A204.1 (cell line): ENCODE data around the gene PTPN4.
"Not testable (repeated sequence)": the region's sequence is repeated elsewhere in the genome, so short reads cannot be mapped to it uniquely, and the experiment has no call there.

Experiments
- FAIRE-seq: peaks from 2 replicates; lab custom pipeline; 2012; peaks lifted over from hg19 to GRCh38; lab: Jason Lieb, UNC

The PTPN4 gene

DNA sequence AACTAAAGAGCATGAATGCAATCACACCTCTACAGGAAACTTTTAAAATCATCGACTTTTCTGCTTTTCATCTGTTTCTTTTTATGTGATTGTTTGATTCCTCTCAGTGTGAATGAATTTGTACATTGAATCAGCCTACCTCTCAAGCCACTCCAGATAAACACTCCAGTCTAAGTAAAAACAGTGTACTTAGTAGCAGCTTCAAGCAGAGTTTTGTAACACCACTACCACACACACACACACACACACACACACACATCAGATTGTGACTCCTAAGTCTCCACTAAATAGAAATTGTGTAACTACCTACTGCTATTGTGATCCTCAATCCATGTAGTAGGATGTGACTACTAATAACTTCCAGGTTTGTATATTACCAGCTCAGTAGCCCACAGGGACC, 187.8 kb downstream of the PTPN4 start:
- no peak for FAIRE-seq

DNA sequence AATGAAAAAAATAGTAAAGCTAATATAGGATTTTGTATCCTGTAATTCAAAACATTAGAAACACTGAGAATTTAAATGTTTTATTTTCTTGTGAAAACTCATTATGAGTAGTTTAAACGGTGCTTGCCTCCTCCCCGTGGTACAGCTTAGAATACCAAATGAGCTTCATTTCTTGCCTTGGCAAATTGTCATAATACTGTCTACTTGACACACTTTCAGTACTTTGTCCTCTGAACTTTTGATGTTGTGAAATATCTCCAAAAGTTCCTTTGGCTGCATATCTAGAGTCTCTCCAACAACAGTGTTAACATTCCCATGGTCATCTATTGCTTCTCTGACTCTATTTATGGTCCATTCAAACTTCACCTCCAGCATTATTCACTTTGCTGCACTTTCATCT, 191.2 kb downstream of the PTPN4 start:
- FAIRE-seq: no peak

DNA sequence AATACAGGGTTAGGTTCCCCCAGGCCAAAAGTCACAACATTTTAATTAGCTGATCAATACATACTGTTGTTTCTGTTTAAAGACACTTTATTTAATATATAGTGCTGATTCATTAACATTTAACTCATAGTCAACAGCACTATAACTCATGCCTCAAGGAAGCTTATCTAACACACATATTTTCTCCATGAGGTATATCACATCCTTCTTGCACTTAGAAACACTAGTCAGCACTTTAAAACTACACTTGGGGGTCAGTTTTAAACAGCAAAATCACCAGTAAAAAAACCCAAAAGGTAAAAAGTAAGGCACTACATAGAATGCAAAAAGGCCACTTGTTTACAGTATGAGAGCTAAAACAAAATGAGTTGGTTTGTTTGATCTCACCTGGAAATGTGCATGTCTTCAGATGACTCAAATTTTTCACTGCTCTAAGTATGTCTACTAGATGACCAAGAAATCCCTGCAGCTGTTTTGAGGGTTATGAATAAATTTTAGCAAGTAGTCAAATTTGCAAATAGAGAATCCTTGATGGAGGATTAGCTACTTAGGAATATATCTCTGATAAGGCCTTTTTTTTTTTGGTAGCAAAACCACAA, 199.0 kb downstream of the PTPN4 start:
- FAIRE-seq: no peak

DNA sequence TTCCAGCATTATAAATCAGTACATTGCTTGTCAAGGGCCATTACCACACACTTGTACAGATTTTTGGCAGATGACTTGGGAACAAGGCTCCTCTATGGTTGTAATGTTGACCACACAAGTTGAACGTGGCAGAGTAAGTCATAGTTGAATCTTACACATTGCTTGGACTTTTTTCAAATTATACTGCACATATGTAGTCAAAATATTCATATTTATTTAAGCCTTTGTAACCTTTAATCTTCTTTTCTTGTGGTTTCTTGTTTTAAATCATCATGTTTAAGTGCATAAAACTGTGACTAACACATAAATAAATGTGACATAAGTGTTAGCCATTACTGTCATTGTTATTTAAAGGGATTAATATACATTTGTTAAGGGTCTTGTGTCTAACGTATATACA, 201.1 kb downstream of the PTPN4 start:
- no peak for FAIRE-seq

DNA sequence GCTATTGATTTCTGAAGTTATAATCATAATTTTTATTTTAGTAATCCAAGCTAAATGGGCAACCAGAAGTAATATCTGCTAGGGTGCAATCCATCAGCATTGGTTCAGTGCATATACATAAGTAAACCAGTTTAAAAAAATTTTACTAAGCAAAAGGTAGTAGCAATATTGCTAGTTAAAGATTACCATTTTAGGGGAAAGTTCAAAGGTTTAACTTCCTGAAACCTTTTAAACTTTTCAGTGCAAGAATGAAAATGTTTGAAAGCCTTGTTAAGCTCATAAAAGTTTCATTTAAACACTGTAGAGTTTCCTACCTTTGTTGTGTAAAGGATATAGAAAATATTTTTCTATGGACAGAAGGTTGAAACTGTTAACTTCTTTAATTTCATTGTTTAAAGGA, 222.2 kb downstream of the PTPN4 start:
- no peak for FAIRE-seq

DNA sequence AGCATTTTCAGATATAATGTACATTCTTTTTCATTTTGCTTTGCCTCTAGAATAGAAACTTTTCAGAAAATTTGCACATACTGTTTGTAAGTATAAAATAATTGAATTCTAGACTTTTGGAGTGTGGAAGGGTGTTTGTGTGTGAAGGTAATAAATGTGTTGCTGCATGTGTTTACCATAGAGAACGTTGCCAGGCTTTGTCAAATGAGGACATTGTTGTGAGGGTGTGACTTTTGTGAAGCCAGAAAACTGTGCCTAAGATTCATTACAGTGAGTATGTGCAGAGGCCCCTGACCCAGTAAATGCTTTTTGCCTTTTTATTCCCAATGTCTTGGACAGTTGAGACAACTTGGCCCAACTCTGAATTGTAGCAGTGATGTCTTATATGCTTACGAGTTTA, 222.8 kb downstream of the PTPN4 start:
- no peak for FAIRE-seq

DNA sequence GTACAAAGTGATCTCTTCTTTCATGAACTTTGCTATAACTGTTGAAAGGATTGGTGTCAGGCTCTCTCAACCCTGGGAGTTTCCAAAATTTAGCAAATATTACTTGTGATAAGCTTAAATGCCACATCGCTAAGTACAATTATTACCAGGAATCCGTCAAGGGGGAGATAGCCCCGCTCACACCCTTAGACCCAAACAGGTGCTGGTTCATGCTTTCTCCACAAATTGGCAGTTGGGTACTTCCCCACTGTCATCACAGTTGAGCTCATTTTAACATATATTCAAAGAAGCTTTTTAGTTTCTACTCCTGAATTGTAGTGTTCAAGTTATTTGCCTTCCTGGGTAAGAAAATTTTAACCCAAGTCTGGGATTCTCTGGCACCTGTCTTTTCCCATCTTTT, 223.4 kb downstream of the PTPN4 start:
- FAIRE-seq: no peak

DNA sequence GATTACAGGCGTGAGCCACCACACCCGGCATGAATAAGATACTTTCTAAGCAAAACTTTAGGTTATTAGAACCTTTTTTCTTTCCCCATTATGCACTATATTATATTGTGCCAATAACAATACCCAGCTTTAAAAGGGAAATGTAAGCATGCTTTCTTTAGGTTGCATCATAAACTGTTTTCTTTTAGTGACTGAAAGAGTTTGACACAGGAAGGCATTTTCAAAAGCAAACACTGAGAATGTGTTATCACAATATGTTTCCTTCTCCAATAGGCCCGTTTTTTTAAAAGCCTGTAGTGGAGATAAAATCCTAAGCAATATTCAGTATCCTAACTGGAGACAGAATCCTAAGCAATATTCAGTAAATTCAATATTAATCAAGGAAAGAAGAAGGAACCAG, 236.4 kb downstream of the PTPN4 start:
- no peak for FAIRE-seq

DNA sequence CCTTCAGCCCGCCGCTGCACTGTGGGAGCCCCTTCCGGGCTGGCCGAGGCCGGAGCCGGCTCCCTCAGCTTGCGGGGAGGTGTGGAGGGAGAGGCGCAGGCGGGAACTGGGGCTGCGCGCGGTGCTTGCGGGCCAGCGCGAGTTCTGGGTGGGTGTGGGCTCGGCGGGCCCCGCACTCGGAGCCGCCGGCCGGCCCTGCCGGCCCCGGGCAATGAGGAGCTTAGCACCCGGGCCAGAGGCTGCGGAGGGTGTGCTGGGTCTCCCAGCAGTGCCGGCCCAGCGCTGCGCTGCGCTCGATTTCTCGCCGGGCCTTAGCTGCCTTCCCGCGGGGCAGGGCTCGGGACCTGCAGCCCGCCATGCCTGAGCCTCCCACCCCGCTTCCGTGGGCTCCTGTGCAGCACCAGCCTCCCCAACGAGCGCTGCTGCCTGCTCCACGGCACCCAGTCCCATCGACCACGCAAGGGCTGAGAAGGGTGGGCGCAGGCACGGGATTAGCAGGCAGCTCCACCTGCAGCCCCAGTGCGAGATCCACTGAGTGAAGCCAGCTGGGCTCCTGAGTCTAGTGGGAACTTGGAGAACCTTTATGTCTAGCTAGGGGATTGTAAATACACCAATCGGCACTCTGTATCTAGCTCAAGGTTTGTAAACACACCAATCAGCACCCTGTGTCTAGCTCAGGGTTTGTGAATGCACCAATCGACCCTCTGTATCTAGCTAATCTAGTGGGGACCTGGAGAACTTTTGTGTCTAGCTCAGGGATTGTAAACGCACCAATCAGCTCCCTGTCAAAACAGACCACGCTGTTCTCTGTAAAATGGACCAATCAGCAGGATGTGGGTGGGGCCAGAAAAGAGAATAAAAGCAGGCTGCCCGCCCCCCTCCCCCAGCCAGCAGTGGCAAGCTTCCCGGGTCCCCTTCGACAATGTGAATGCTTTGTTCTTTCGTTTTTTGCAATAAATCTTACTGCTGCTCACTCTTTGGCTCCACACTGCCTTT, 237.5 kb downstream of the PTPN4 start:
- FAIRE-seq: not testable (repeated sequence)

DNA sequence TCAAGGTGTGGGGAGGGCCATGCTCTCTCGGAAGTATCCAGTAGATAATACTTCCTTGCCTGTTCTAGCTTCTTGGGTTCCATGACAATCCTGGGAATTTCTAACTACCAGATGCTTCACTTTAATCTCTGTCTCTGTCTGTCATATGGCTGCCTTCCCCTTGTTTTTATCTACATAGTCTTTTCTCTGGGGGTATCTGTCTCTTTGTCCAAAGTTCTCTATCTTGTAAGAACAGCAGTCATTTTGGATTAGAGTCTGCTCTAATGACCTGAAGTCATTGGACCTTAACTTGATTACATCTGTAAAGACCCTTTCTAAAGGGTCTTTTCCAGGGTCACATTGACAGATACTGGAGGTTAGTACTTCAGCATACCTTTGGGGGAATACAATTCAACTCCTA, 241.7 kb downstream of the PTPN4 start:
- no peak for FAIRE-seq

DNA sequence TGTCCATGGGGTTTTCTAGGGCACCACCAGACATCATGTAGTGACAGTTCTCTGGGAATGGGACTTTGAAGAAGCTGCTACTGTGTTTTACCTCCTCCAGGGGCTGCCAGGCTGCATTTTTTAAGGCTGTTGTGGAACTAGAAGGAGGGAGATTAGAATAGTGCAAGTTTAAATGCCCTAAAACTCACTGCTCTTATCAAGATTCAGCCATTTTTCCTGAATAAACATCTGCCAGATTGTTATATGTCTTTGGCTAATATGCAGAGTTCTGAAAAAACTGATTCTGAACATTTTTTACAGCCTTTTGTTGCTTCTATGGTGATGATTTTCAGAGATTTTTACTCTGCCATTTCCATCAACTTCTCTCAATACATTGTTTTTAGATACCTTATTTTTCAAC, 244.5 kb downstream of the PTPN4 start:
- FAIRE-seq: no peak

DNA sequence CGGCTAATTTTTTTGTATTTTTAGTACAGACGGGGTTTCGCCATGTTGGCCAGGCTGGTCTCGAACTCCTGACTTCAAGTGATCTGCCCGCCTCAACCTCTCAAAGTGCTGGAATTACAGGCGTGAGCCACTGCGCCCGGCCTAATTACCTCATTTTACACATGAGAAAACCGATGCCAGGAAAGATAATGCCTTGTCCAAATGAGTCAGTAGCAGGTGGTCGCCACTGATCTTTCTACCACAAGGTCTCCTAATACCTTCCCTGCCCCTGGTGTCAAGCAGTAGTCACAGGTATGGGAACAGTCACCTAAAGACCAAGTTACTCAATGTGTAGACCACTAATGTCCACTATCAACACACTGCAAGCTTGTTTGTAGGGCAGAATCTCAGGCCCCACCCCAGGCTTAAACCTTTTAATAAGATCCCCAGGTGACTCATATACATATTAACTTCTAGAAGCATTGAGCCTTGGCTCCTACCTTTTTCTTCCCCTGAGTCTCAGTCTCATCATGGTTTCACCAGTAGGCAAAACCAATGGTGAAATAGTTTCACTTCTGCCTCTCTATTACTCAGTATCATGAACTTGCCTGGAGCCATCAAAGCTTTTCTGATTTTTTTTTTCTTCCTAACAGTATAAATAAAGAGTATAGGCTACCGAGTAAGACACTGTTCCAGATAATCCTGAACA, 246.3 kb downstream of the PTPN4 start:
- FAIRE-seq: no peak

DNA sequence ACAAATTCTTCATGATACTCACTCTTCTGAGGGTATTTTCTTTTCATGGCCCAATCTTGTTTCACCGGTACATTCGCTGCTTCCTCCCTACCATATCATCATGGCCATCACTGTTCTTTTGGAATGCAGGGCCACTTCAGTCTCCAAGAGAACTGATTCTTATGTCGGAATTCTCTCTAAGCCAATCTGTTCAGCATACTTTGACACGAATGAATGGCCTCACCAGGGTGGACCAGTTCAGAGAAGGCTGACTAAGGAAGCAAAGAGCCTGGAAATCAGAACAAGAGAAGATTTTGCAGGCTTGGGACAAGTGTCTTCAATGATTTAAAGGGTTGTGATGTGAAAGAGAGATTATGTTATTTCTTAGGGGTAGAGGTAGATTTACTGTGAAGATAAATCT, 248.1 kb downstream of the PTPN4 start:
- no peak for FAIRE-seq

DNA sequence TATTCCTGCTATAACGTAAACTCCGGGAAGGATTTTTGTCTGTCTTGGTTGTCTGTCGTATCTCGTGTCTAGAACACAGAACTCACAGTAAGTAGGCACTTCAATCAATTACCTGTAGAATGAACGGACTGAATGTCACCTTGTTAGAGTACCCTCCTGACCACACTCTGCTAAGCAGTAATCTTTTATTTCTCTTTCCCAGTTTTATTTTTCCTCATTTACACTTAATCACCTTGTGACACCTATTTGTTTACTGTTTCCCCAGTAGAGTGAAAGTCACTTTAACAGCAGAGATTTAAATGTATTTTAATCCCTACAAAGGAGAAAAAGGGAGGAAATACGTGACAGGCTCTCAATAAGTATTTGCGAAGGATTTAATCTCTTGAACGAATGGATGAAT, 252.6 kb downstream of the PTPN4 start:
- FAIRE-seq: no peak

DNA sequence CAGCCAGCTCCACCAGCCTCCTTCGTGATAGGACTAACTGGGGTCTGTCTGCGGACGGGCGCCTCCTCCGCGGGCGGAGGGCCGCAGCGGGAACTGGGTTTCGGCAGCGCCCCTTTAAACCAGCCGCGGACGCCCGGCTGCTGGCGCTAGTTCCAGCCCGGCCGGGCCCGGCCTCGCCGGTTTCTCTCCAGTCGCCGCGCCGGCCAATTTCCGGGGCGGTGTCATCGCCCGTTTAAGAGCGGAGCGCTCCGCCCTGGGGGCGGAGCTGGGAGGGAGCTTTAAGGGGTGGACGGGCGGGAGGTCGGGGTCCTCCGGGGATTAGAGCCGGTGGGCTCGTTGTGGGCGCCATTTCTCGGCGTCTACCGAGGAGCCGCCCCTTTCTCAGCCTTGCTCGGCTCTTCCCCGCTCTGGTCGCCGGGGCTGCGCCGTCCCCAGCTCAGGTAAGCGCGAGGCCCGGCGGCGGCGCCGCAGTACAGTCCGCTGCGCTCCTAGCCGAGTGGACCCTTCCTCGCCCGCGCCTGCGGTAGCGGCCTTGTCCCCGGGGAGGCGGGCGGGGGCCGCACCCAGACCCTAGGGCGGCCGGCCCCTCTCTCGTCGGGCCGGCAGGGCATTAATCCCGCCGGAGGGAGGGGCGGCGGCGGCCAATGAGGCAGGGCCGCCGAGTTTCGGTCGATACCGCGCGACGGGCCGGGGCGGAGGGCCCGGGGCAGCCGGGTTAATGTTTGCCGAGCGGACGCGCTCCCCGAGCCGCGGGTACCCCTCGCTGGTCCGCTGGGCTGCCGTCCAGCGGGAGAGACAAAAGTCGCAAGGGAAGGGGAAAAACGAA, 253.3 kb downstream of the PTPN4 start, which contains the start of gene EPB41L5:
TSS of gene EPB41L5 (plus strand) at position 307 of the 826 bp plus-strand sequence. CDS start 6,008 bp downstream, outside the sequence.
- peak; percentile 90 for FAIRE-seq

DNA sequence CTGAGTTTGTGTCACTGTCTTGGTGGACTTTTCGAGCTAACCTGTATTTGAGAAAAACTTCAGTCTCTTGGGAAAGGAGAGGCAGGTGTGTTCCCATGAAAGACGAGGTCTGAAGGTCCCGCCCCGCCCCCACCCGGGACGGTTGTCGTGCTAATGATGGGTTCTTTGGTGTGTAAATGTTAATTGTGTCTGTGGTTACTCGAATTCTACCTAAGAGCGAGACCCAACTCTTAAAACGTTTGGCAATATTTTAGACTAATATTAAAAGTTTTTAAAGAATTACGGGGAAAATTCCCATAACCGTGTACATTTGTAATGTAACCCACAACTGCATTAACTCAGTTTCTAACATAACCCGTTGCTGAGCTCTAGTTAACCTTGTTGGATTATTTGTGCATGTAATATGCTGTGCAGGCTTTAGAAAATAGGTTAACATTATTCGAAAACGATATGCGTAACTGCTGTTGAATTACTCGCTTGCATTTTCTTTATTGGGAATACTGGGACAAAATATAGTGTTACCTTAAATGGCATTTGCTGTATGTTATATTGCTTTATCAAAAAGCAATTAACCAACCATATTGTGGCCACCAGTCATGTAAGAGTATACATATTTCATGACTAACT, 254.0 kb downstream of the PTPN4 start:
- no peak for FAIRE-seq

DNA sequence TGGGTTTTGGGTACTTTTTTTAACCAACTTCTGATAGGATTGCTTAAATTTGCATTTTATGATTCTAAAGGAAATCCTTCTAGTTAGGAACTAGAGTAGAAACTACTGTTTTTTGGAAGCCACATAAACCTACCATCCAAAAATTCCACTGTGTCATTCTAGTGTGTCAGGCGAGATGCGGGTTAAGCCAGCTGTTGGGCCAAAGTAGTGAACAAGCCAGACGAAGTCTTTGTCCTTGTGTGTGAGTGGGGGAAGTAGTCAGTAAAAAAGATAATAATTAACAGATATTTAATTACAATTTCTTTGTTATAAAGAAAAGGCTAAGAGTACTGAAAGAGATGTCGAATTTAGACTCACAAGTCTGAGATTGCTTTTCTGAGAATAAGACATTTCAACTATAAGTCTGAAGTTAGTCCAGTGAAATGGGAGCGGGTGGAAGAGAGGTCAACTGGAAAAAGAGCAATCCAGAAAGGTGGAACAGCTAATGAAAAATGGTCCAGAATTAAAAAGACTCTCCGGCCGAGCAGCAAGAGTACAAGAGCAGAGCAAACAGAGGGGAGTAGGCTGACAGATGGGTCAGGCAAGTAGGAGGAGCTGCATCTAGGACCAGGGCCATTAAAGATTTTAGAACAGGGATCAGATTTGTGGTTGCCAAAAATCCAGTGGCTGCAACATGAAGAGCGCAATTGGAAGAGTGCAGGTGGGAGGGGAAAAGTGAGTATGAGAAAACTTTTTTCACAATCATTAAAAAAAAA, 254.7 kb downstream of the PTPN4 start:
- no peak for FAIRE-seq

DNA sequence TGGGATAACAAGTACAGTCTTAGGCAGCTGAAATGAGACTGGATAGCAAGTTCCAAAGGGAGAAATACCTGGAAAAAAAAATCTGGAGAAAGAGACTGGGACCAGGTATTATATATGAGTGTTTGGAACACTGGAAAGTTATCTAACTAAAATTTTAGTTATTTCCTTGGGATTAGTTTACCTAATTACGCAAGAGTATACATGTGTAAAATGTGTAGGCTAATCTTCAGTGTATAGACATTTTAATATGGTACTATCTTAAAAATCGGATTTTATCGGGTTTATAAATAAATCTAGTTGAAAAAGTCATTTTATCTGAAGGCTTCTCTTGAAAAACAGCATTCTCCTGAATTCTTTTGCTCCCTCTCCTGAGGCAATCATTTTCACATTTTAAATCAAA, 257.1 kb downstream of the PTPN4 start:
- FAIRE-seq: no peak

DNA sequence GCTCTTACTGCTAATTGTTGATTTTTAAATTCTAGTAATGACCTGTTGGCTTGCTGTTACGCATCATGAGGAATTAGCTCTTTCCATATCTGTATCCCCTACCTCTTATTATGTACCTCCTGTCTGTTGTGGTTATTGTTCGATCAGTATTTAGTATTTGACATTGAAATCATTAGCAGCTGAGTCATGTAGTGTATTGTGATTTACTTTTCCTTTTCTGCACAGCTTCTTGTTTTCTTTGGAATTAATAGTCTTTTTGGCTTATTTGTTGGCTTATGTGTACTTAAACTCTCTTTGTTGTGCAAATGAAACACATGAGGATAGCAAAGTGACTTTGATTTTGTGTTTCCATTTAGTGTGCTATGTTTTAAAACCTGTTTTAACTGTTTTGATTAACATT, 257.5 kb downstream of the PTPN4 start:
- FAIRE-seq: no peak

DNA sequence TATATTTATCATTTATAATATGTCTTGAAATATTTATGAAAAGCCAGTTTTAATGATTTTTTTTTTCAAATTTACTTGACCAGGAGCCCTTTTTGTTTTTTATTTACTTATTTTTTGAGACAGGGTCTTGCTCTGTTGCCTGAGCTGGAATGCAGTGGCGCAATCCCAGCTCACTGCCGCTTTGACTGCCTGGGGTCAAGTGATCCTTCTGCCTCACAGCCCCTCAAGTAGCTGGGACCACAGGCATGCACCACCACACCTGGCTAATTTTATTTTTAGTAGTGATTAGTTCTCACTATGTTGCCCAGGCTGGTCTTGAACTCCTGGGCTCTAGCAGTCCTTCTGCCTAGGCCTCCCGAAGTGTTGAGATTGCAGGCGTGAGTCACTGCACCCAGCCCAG, 258.8 kb downstream of the PTPN4 start:
- FAIRE-seq: no peak

DNA sequence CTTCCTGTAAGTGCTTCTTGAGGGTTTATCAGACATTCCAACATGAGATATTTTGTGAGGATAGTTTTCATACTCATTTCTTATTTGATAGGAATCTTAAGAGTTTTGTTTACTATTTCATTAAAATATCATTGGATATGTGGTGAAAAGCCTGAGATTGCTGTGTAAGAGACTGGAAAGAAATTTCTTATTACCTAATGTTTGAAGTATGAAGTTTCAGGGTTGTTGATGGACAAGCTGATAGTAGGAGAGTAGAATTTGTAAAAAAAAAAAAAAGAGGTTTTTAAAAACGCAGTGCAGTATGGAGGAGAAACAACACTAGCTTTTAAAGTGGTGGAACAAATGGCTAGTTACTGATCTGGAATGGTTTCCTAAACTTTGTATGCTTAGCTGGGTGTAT, 260.8 kb downstream of the PTPN4 start:
- no peak for FAIRE-seq
